NK-92 (cell line): ENCODE results near the gene SLC10A2.

Experiments used
- DNase-seq: peaks from one replicate; lab custom pipeline; 2025; ENCODE audit not compliant: unreplicated experiment; lab: John Stamatoyannopoulos, UW

The SLC10A2 gene

DNA sequence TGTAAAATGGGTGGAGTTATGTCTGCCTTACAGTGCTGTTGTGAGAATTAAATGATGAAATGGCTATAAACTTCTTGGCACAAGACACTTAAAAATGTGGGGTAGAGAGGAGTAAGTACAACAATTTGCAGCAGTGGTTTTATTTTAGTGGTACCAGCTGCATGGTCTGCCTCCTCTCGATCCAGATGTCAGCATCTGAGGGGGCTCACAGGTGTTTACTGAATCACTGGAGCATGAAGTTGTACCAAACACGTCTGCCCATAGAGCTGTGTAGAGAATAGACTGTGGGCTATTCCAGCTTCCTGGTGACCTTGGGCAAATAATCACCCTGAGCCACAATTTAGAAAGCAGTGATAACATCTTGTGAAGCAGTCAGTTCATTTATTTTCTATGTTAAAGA is 11.1 kb downstream of the SLC10A2 start:
- DNase-seq: no peak

DNA sequence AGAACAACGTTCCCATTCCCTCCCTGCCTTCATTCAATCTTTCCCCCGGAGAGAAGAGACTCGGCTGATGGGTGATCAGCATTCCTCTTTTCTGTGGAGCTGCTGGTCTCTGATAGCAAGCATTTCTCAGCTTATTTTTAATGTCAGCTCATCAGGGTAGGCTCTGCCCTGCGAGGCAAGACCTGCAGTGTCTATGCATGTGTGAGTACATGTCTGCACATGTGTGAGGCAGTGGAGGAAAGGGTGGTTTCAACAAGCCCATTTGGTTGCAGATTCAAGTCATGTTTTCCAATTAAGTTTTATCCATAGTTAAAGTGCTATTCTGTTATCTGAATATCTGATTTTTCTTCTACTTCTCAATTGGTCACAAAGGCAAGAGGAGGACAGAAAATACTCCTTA is 19.5 kb downstream of the SLC10A2 start:
- no peak for DNase-seq

DNA sequence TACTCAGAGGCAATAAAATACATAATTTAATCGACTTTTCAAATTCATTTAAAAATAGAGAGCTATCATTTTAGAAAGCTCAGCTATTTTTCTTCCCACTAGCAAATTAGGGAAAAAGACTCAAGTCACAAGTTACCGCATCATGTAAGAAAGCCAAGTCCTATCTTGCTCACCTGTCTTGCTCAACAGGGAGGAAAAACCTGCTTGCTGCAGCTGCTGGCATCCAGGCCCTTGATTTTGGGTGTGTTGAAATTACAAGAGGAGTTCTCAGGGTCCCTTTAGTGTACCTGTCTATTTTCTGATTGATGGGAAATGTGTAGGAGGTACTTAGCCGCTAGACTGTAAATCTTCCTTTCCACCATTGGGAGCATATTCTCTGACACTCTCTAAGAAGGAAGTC is 22.2 kb downstream of the SLC10A2 start:
- DNase-seq: no peak

DNA sequence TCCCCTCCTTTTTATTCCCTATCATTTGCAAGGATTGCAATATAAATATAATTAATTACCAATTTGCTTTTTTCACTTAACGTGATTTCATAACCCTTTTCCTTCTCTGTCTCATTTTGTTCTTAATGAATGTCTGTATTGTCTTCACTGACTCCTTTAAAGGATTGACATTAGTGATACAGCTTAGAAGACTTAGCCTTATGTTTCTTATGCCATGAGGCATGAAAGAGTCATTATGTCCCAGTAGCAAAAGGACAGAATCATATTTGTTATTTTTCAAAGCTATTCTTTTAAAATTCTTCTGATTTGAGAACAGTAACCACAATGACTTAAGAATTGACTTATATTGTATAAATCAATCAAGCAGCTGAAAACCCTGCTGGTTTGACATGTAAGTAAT is 26.2 kb downstream of the SLC10A2 start:
- no peak for DNase-seq

DNA sequence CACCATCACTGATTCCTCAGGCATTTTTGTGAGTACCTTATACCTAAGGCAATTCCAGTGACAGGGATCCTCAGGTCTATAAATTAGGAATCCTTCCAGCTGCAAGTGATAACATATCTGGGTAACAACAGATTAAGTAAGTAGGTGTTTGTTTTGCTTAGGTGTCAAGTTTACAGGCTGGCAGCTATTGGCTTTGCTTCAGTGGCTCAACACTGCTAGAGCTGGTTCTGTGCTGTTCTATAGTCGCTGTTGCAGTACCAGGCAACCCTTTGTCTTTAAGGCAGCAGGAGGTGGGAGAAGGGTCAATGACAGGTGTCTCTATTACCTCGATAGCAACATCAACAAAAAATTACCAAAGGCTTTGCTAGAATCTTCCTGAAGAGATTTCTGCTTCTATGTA is 27.0 kb downstream of the SLC10A2 start:
- DNase-seq: no peak

DNA sequence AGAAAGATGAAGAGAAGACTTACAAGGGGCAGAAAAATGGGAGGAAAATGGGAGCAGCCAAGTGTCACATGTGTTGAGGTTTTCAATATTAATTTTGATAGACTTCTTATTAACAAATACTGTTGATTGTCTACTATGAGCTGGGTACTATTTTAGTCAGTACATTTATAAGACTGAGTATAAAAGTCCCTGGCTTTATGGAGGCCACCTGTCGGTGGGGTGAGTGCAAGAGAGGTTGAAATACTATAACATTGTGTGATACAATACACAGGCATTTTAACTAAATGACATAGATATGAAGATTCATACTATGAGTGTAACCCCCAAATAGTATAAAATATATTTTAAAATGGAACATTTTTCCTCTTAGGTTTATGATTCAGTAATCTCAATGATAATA is 29.9 kb downstream of the SLC10A2 start:
- no peak for DNase-seq

DNA sequence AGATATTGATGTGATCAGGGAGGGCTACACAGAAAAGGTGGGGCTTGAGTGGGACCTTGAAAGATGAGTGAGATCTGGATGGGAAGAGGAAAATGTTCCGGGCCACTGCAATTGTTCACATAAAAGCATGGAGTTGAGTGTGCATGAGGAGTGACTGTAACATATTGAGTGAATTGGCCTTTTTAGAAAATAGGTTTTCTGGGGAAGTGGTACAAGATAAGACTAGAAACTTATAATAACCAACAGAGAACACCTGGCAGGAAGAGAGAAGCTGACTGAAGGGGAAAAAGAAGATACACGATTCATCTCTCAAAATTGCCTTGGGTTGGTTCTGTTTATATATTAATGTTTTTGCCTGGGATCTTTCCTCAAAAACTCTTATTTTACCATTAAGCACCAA is 32.2 kb downstream of the SLC10A2 start:
- DNase-seq: no peak

DNA sequence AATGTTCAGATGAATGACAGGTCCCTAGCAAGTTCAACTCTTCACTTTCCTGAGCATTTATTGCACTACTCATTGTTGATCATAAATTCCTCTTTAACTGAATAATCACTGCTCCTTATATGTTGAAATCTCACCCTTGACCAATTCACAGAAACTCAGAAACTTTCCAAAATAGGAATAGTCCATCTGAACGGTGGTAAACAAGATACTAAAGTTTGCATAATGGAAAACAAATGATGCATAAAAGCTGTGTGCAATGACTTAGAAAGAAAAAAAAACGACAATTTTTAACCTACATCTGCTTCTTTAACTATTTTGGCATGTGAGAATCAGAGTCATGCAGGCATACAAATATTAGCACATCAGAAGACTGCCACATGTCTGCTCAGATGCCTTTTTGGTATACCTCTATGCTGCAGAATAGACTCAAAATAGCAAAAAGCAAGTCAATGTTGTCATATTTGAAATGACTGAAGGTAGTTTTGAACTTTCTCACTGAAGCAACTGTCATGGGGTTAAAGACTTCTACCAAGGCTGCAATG is 34.8 kb downstream of the SLC10A2 start:
- DNase-seq: no peak

DNA sequence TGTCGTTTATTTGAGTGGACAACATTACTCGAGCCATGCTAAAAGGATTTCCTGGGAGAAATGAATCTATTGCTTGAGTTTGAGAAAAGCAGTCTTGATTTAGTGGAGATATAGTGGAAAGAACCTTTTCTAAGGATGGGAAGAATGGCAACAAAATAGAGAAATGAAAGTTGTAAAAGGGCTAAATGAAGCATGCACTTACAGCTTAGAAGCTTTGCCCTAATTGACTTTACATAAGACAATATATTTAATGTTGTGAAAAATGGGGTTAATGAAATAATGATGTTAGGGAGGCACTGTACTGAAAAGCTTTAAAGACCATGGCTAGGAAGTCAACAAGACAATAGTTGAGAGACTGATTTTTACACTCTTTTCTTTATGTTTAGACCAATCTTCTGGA is 35.4 kb downstream of the SLC10A2 start:
- DNase-seq: no peak

DNA sequence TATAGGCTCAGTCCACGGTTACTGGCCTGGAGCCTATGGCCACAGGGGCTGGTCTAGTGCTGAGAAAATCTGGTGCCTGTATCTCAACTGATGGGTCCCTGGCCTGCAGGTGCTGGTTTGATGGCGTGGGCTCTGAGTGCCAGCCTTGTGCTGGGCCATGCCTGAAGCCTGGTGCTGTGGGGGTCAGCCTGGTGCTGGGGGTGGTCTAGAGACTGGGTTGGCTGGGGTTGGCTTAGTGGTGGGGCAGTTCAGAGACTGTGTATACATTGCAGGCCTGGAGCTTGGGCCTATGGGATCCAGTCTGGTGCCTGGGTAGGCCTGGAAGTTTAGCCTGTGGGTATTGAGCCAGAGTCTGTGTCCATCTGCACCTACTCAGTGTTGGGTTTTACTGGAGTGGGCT is 36.4 kb downstream of the SLC10A2 start:
- DNase-seq: no peak

DNA sequence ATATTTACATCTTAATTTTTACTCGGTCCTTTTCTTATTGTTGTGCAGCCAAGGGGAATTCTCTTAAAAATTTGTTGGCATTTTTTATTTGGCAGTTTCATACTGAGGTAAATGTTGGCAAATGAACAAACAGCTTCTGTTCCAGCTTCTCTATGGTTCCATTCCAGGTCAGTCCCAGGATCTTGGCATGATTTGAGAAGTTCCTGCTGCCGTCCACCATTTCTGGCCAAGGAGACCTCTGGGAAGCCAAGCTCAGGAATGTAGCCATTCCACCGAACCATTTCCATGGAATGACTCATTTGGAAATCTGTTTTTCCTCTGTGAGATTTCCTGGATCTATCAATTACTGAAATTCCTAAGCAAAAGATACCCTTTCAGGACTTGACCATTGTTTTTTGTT is 43.9 kb downstream of the SLC10A2 start:
- DNase-seq: no peak

DNA sequence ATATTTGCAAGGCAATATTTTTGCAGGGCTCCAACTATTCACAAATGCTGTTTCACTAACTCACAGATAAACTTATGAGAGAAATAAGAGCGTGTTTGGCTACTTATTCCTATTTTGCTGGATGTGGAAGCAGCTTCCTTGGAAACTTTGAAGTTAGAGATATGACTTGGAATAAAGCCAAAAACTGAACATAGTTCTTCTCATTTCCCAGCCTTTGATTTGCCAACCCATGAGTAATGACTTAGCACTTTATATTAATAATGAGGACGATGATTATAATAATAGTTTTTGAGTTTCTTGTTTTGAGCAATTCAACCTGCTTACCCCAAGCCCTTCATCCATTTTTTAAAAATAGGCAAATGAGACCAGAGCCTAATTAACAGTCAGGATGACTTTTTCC is 47.7 kb downstream of the SLC10A2 start:
- DNase-seq: no peak

DNA sequence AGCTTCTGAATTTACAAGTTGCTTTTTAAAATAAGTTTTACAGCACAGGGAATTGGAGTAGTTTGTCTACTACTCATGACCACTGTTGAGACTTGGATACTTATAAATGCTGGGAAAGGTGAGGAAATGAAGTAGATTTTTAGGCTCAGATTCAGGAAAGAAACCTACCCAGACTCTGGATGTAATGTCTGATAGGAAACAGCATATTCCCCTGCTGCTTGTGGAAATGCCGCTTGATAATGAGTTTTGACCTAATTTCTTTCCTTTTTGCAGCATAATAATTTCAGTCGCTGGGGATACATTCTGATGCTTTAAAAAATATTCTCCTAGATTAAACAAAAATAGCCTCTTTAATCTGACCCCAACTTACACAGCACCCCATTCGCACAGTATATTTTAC is 53.6 kb downstream of the SLC10A2 start:
- no peak for DNase-seq

DNA sequence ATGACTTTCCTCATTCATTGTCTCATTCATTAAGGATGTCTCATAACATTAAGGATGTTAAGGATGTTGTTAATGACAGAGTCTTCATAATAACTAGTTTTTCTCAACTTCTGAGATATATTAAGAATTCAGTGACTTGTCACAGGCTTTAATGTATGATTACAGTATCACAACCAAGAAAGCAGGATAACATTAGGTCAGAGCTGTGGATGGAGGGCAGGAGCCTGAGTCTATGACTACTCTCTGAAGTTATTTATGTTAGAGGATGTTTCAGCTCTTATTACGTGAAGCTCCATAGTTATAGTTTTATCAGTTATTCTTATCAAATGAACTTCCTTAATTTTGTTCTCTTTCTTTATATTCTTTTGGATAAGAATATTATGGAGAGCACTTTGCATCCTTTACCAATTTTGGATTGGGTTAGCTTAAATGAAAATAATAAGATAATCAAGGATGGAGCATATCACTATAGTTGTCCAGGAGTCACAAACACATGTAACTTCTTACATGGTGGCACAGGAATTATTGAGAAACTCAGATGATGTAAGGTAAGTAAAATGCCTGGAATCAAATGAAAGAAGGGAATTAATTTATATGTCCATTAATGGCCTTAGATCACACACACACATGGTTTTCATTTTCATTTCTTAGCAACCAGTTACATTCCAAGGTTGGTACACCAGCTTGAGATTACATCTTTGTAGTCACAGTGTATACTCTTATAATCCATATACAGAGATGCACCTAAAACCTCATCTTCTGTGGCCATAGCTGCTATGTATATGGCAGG is 57.0 kb downstream of the SLC10A2 start:
- no peak for DNase-seq

DNA sequence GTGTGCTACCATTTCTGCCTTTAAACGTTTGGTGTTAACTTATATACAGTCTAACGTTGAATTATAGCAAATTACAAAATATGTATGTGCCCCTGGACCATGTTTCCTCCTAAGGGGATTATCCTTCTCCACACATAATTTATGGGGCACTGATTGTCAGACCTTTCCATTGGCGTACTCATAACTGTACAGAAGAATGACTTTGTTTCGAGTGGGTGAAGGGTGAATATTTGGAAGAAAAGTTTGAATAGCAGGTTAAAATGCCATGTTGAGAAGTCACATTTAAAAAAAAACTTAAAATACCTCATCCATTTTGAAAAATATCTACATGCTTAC is 58.8 kb downstream of the SLC10A2 start:
- no peak for DNase-seq

DNA sequence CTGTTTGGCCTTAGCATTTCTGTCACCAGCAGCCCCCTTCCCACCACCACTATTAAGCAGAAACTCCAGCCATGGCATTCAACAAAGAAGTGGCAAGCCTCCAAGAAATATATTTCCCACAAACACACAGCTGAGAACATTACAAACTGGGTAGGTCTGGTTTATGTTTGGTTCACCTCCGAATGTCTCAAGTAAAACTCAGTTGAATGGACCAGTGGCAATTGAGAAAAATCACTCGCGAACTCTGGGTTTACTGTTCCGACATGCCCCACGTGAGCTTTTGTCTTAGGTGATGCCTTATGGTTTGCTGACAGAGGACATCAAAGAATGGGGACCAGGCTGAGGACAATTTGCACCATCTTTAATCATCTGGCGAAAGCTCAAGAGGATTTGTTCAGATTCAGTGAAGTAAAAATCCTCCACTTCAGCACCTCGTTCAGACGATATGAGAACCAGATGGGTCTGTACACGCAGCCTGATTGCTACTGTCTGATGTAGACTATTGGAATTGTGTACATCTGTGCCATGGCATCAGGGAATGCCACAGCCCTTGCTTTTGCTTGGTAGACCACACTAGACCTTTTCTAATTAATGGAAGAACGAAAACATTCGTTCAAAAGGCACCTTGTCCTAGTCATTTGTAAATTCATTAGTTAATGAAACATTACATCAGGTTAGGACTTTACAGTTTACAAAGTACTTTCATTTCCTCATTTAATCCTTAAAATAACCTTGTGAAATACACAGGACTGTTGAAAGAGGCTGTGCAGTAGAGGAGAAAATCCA is 59.4 kb downstream of the SLC10A2 start:
- DNase-seq: no peak

DNA sequence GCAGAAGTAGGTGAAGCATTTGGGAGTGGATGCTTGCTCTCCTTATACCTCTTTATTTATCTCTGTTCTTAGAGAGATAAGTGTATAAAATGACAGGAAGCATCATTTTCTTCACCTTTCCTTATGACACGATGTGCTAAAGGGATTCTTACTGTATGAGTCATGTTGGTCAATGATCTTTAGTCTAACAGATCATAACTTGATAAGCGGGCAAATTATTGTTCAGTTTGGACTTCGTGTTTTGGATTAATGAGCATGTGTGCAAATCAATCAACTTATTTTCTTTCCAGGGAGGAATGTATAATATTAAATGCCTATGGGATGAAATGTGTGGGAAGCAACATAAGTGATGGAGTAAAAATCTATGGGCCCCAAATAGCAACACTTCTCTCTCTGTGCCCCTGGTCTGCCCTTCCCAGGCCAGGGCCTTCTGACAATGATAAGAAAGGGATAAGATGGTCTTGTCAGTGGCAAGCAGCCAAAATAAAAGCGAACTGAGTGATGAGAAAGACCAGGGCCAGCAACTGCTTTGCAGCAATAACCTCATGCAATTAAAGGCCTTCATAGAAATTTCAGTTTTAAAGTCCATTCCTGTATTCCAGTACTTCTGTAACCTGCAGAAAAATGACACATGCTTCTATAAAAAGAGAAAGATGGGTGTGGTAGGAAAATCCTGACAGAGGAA is 61.4 kb downstream of the SLC10A2 start:
- DNase-seq: no peak

DNA sequence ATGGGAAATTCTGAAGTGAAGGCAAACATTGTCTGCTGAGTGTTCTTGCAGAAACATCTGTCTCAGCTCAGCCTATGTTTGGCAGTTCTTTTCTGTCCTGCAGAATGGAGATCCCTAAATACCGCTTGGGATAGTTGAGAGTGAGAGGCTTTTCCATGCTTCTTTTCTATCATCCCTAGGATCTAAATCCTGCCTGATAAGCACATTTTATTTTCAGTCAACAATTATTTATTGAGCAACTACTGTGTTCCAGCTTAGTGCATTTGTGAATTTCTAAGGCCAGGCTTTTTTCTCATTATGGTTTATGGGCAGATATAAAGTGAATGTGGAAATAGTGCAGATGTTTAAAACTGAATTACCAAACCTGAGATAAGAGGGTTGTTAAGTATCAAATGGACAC is 62.6 kb downstream of the SLC10A2 start:
- DNase-seq: no peak

DNA sequence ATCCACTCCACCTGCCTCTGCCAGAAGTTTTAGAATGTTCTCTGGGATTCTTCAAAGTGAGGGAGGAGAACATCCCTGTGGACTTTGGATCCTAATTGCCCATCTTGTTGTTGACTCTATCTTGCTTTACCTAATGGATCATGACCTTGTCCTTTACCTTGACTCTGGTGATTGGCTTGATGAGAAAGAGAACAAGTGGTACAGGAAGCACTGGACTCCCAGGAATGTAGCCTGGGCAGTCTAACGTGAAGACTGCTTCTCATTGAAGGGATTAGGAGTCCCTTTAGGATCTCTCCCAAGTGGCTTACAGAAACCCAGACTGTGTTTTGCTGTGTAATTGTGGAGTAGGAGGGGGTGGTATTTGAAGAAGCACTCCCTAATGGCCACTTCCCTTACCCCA is 63.9 kb downstream of the SLC10A2 start:
- DNase-seq: no peak

DNA sequence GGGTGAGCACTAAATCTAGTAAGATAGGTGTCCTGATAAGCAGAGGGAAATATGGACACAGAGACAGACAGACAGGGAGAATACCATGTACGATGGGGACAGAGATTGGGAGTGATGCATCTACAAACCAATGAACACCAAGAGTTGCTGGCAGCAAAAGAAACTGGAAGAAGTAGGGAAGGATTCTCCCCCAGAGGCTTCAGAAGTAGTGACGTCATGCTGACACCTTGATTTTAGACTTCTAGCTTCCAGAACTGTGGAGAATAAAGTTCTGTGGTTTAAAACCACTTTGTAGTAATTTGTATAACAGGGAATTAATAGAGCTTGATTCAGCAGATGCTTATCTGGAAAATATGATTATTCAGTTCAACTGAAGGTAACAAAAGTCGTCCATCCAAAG is 66.1 kb downstream of the SLC10A2 start:
- DNase-seq: no peak

DNA sequence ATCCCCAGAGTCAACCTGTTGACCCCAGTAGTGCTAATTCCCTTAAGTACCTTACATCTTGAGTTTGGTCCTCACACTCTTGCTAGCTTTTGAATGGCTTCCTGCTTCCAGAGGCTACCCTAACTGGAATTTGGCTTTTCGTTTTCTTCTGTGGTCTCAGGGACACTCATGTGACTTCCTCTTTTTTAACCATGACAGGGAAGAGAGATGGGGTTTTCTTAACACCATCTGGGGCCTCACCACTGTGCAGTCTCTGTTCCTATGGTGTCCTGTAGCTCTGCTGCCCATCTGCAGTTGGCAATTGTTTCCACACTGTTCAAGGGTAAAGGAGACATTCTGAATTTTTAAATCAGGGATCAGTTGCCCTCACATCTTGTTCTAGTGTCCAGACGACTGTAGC is 66.7 kb downstream of the SLC10A2 start:
- DNase-seq: no peak
